Panc1 (cell line): ENCODE results near the gene SENP8.

Experiments
- CTCF ChIP-seq: fragments of 450-650 bp; IDR thresholded peaks from 2 replicates; pipeline ENCODE4 v1.5.1; 2017; ENCODE audit warnings: mild to moderate bottlenecking
- POLR2AphosphoS5 ChIP-seq: IDR thresholded peaks from 2 replicates; pipeline ENCODE4 v1.6.1; 2012; ENCODE audit warnings: mild to moderate bottlenecking, low read depth, low read length, moderate library complexity
- REST ChIP-seq, 2 experiments: IDR thresholded peaks; 2 replicates each; pipeline ENCODE4 v1.6.1; 2011 to 2012; ENCODE audit warnings: low read depth in 2 of 2, control low read depth in 1 of 2, low read length in 1 of 2, mild to moderate bottlenecking in 1 of 2, moderate library complexity in 1 of 2; ENCODE audit not compliant: insufficient read depth in 1 of 2
- SIN3A ChIP-seq: IDR thresholded peaks from 2 replicates; pipeline ENCODE4 v1.6.1; 2012; ENCODE audit warnings: low read depth, mild to moderate bottlenecking, low read length, moderate library complexity, borderline replicate concordance; ENCODE audit not compliant: insufficient read depth
- TCF7L2 ChIP-seq: IDR thresholded peaks from 2 replicates; pipeline ENCODE4 v1.6.1; 2011; ENCODE audit warnings: mild to moderate bottlenecking, low read depth, low read length, inconsistent platforms

- TF ChIP-seq CTCF = no peak
- TF ChIP-seq POLR2AphosphoS5 = no peak
- TF ChIP-seq TCF7L2 = no peak
- no peak for TF ChIP-seq REST (IDR thresholded peaks at IDR 0.05; ENCODE audit: insufficient read depth in 1 of 2, low read depth in 2 of 2, low read length in 1 of 2)
- no peak for TF ChIP-seq SIN3A
These were observed 64.0 kb downstream of the SENP8 start for GRCh38 chr15:72182244-72182643.
